NCI-H2196 treated with DMSO at 0.1 percent for 48 hours (cell line): ENCODE data around the gene FGD5.

Experiments
- DNase-seq: peaks from one replicate; lab custom pipeline; 2025; ENCODE audit not compliant: unreplicated experiment; lab: John Stamatoyannopoulos, UW

The FGD5 gene

DNA sequence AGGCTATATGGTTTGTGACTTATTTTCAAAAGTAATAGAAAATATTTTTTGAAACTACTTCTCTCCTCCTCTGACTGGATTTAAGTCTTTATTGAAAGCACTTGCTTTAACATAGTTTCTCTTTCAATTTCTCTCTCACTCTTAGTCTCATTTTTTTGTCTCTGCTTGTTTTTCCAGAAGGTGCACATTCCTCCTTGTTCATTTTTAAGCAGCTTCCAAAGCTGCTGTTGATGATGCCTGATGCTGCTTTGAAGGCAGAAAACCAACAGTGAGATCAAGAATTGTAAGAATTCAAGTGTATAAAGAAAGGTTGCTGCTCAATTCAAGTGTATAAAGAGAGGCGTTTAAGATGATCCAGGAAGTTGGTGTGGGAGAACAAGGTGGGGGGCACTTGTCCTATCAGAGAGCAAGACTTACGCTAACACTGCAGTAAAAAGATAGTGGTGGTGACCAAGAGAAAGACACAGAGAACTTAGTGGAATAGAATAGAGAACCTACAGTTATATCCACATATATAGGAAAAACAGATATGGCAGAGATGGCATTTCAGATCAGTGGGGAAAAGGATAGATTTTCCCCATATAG lies 140.7 kb downstream of the FGD5 start:
- no peak for DNase-seq

GRCh38 chr3:14962762-14963161 lies 144.0 kb downstream of the FGD5 start:
- DNase-seq = no peak

DNA sequence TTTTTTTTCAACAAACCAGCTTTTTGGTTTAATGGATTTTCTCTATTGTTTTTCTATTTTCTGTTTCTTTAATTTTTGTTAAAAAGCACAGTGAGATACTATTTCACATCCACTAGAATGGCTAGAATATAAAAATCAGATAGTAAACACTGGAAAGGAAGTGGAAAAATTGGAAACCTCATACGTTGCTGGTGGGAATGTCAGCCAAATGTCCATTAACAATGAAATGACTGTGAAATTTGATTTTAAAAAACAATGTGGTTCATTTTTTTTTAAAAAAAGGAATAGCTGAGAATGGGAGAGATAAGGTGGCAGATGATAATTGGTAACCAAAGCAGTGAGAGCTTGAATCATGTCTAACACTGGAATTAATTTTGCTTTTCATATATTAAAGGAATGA lies 148.5 kb downstream of the FGD5 start:
- DNase-seq = no peak

- no peak for DNase-seq
Measured at GRCh38 chr3:14969671-14970070, 150.9 kb downstream of the FGD5 start.

- DNase-seq = no peak
Measured at GRCh38 chr3:14976317-14976716, 157.6 kb downstream of the FGD5 start.

GRCh38 chr3:14980689-14981088 lies 161.9 kb downstream of the FGD5 start:
- DNase-seq = no peak
